Uterus (tissue), 4 donors: Measurements from ENCODE around the gene RPP14. TPM values are rescaled to one million over a fixed set of nuclear protein-coding genes. Genes with fewer than 3 reads are reported as not detected.

Source experiments
- DNase-seq, 2 donors: peaks; one replicate each; pipeline ENCODE4 v3.0.0-alpha.2; 2019 to 2020
- H3K27ac ChIP-seq, 2 donors: fragments of 200-600 bp; sonication (generic); 1 replicate in 1 of 2; 2 replicates in 1 of 2; pipeline ENCODE4 v1.5.1; 2016 to 2018
- H3K27me3 ChIP-seq, 2 donors: fragments of 200-600 bp; sonication (generic); one replicate each; pipeline ENCODE4 v1.5.1; 2018 to 2019; ENCODE audit warnings: control low read depth in 1 of 2
- H3K36me3 ChIP-seq, 2 donors: fragments of 200-600 bp; sonication (generic); one replicate each; pipeline ENCODE4 v1.5.1; 2019; ENCODE audit warnings: control low read depth in 1 of 2
- H3K4me1 ChIP-seq, 2 donors: fragments of 200-600 bp; sonication (generic); one replicate each; pipeline ENCODE4 v1.5.1; 2018 to 2019; ENCODE audit warnings: control low read depth in 1 of 2
- H3K4me3 ChIP-seq, 2 donors: fragments of 200-600 bp; sonication (generic); 1 replicate in 1 of 2; 2 replicates in 1 of 2; pipeline ENCODE4 v1.5.1; 2018 to 2019; ENCODE audit warnings: mild to moderate bottlenecking in 1 of 2
- H3K9me3 ChIP-seq, 2 donors: fragments of 200-600 bp; sonication (generic); one replicate each; pipeline ENCODE4 v1.5.1; 2019; ENCODE audit warnings: control low read depth in 1 of 2
- POLR2A ChIP-seq, 2 donors: fragments of 450-650 bp; IDR thresholded peaks; one replicate each; pipeline ENCODE4 v1.6.1; 2016; ENCODE audit warnings: antibody characterized with exemption in 2 of 2, mild to moderate bottlenecking in 1 of 2, moderate library complexity in 1 of 2
- intact Hi-C: fragments of 100-400 bp; cut with DNase I; formaldehyde crosslinking; loops from one replicate; pipeline ENCODE4 v1.15.1; 2023; ENCODE audit warnings: low total_unique reads
- total RNA-seq, 4 donors: library from RNA; depleted of rRNA in 3 of 4; stranded (reverse); fragments of >200 nt in 3 of 4; gene quantifications; one replicate each; pipeline versions ENCODE4 v1.1.0 to v1.2.4, GENCODE V29; 2014 to 2023
- TF ChIP-seq, protein P1 (sequence below), 4 experiments: fragments of 200-600 bp in 2 of 4; fragments of 450-650 bp in 2 of 4; sonication (generic) in 2 of 4; IDR thresholded peaks; one replicate each; pipeline ENCODE4 v1.5.1; 2016 to 2019; ENCODE audit warnings: antibody characterized with exemption in 4 of 4, mild to moderate bottlenecking in 2 of 4, moderate library complexity in 1 of 4
- donor health status: DM: yes; HTN: yes; CAD: no.

RPP14 gene
- 10 to 100 TPM in 2 of 4 donors, 1 to 10 TPM in 2; 1.5 to 26.7 (median 9.7) TPM for total RNA-seq

DNA sequence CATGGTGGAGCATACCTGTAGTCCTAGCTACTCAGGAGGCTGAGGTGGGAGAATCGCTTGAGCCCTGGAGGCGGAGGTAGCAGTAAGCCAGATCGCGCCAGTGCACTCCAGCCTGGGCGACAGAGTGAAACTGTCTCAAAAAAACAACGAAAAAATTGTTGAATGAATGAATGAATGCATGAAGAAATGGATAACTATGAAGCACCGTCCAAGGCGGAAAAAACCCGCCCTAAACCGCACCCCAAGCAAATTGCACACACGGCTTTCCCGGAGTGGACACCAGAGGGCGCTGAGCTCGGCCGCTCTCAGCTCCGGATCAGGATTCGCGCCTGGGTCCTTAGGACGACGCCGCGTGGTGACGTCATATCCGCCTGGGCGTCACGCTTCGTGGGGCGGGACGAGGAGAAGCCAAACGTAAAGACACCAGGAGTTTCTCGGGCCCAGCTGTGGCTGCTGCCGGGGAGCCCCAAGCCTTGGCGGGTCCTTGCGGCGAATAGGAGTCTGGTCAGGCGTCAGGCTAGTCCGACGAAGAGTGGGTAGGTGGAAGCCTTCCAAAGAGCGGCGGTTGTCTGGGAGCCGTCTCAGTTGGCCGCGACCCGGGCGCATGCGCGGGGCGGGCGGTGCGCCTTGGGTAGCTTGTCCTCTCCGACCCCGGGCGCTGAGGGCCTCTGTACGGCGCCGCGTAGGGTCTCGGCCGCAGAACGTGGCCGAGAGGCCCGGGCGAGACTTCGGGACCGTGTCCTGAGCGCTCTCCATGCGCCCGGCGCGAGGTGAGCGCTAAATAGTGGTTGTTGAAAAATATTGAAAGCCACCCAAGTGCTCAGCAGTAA is at the start of gene RPP14, which contains the start of gene HTD2:
RPP14 (plus strand) TSS at position 364 of the 830 bp plus-strand sequence. CDS start 4,085 bp downstream, outside the sequence.
HTD2 (plus strand) TSS at position 639 of the 830 bp plus-strand sequence. CDS start 11,094 bp downstream, outside the sequence.
- Histone ChIP-seq H3K27ac (peak within 1 kb of the TSS; percentile 94 to 99), H3K9me3 (no peaks in the 10 kb centered on the region), H3K27me3 (no peaks in the 10 kb centered on the region), H3K36me3 (no peaks in the 10 kb centered on the region), H3K4me3 (peak within 1 kb of the TSS; percentile 59 to 99), H3K4me1 (peaks cover 8 to 14% of the 10 kb centered on the region in 2 donors)
- DNase-seq: peak; percentile 99
- intact Hi-C loops: no loop called here
- peak; percentile 68 to 76 for TF ChIP-seq POLR2A (IDR thresholded peaks at IDR 0.05)
- TF ChIP-seq, protein P1, sequence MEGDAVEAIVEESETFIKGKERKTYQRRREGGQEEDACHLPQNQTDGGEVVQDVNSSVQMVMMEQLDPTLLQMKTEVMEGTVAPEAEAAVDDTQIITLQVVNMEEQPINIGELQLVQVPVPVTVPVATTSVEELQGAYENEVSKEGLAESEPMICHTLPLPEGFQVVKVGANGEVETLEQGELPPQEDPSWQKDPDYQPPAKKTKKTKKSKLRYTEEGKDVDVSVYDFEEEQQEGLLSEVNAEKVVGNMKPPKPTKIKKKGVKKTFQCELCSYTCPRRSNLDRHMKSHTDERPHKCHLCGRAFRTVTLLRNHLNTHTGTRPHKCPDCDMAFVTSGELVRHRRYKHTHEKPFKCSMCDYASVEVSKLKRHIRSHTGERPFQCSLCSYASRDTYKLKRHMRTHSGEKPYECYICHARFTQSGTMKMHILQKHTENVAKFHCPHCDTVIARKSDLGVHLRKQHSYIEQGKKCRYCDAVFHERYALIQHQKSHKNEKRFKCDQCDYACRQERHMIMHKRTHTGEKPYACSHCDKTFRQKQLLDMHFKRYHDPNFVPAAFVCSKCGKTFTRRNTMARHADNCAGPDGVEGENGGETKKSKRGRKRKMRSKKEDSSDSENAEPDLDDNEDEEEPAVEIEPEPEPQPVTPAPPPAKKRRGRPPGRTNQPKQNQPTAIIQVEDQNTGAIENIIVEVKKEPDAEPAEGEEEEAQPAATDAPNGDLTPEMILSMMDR (IDR thresholded peaks at IDR 0.05): peak; percentile 94 to 98 (median 96)

DNA sequence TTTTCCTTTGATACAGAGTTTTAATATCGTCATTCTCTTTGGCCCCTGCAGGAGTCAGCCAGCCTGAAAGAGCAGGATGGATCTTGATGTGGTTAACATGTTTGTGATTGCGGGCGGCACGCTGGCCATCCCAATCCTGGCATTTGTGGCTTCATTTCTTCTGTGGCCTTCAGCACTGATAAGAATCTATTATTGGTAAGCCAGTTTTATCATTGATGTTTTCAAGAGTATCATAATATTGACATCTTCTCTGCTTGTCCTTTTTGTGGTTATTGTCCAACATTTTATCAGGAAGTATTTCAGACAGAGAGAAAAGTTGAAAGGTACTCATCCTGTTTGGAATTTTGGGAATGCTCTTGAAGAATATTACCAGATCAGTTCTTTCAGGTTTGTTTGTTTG is 49.5 kb upstream of the RPP14 start:
- intact Hi-C loops: no loop called here
- no peaks in the 10 kb centered on the region for H3K36me3 ChIP-seq
- no peaks in the 10 kb centered on the region for H3K9me3 ChIP-seq
- H3K4me3 ChIP-seq: no peak overlapping the region
- no peak for TF ChIP-seq POLR2A (IDR thresholded peaks at IDR 0.05)
- TF ChIP-seq, protein P1 (IDR thresholded peaks at IDR 0.05): no peak
- no peak overlapping the region for H3K27ac ChIP-seq
- H3K27me3 ChIP-seq: no peaks in the 10 kb centered on the region
- no peaks in the 10 kb centered on the region for H3K4me1 ChIP-seq
- DNase-seq: no peak

- H3K4me3 ChIP-seq: no peak overlapping the region
- H3K27me3 ChIP-seq: no peaks in the 10 kb centered on the region
- TF ChIP-seq, protein P1 (IDR thresholded peaks at IDR 0.05): no peak
- TF ChIP-seq POLR2A (IDR thresholded peaks at IDR 0.05): no peak
- intact Hi-C loops: no loop called here
- DNase-seq: no peak
- no peaks in the 10 kb centered on the region for H3K9me3 ChIP-seq
- H3K36me3 ChIP-seq: no peaks in the 10 kb centered on the region
- no peaks in the 10 kb centered on the region for H3K4me1 ChIP-seq
- H3K27ac ChIP-seq: no peak overlapping the region
Observed at GRCh38 chr3:58258392-58259055, 47.5 kb upstream of the RPP14 start.

- H3K4me3 ChIP-seq: no peak overlapping the region
- TF ChIP-seq POLR2A (IDR thresholded peaks at IDR 0.05): no peak
- TF ChIP-seq, protein P1 (IDR thresholded peaks at IDR 0.05): no peak
- no peaks in the 10 kb centered on the region for H3K27me3 ChIP-seq
- H3K9me3 ChIP-seq: no peaks in the 10 kb centered on the region
- H3K27ac ChIP-seq: no peak overlapping the region
- DNase-seq: no peak
- H3K4me1 ChIP-seq: no peaks in the 10 kb centered on the region
- H3K36me3 ChIP-seq: no peaks in the 10 kb centered on the region
- intact Hi-C loops: no loop called here
Observed at GRCh38 chr3:58260261-58260731, 45.7 kb upstream of the RPP14 start.

- Histone ChIP-seq H3K36me3 (no peaks in the 10 kb centered on the region), H3K9me3 (no peaks in the 10 kb centered on the region), H3K4me1 (no peaks in the 10 kb centered on the region), H3K4me3 (no peak overlapping the region), H3K27me3 (no peaks in the 10 kb centered on the region), H3K27ac (no peak overlapping the region)
- DNase-seq: no peak
- TF ChIP-seq POLR2A (IDR thresholded peaks at IDR 0.05): no peak
- TF ChIP-seq, protein P1 (IDR thresholded peaks at IDR 0.05): no peak
- intact Hi-C loops: no loop called here
Observed at GRCh38 chr3:58260733-58261132, 45.3 kb upstream of the RPP14 start.
